ENCODE measurements around the gene FXYD6. TPM values are rescaled to one million over a fixed set of nuclear protein-coding genes. Genes with fewer than 3 reads are reported as not detected.
A peak's percentile ranks its signal among the peaks of the same experiment; 100 is the strongest.
"Not testable (repeated sequence)": the region's sequence is repeated elsewhere in the genome, so short reads cannot be mapped to it uniquely, and the experiment has no call there.

The FXYD6 gene, protein sequence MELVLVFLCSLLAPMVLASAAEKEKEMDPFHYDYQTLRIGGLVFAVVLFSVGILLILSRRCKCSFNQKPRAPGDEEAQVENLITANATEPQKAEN
- not detected for total RNA-seq
- polyA plus RNA-seq, result not detected
- total RNA-seq, result 0 to 0.09 (median 0) reads per million in 6 experiments

DNA sequence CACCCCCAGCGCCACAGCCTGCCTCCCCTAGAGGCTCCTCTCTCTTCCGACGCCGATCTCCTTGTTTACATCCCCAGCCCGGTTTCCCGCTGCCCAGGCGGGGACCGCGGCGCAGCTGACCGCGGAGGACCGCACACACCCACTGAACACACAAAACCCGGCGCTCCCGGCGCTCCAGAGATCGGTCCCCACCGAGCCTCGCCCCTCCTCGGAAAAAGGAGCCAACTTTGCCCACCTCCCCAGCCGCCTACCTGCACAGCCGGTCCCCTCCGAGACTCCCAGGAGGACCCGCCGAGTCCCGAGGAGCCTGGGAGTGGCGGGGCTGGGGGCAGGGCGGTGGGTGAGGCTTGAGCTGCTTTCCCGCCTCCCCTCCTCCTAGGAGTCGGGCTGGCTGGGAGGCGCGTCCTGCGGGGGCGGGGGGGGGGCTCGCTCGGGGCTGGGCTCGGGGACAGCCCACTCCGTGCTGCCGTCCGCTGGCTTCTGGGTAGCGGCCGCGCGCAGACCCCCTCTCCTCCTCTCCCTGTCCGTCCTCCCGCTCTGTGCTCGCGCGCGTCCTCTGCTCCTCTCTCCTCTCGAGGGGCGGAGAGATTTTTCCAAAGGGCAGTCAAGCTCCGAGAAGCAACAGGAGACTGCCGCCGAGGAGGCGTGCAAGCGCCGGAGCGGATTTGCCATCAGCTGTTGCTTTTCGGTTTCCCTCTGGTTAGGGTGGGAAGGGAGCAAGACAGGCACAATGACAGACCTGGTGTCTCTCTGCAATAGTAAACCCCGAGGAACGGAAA is at the start of gene FXYD6:
Gene FXYD6 (minus strand): TSS at position 318 of the 779 bp plus-strand sequence. CDS start 33,882 bp downstream, outside the sequence.
- peaks cover 0 to 2% (median 0%) of the 10 kb centered on the region in 3 donors for H3K36me3 Mint-ChIP-seq
- POLR2A ChIA-PET, result no interaction called here

DNA sequence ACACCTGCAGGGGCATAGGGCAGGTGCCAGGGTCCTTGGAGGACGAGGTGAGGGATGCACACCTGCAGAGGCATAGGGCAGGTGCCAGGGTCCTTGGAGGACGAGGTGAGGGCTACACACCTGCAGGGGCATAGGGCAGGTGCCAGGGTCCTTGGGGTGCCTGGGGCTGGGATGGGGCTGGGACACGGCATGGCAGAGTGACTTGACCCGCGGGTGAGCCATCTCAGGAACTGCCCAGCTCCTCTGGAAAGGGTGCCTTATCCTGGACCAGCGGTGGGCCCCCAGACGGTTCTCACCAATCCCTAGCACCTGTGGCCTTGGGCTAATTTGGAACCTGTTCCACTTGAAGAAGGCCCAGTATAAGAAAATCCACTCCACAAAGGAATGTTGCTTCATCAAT is 49.7 kb upstream of the FXYD6 start:
- POLR2A ChIA-PET, result interaction anchor here (1.0 kb wide), 1 partner anchor 10 kb away, joined by 6 read pairs; no protein-coding TSS in a partner anchor
- not testable (repeated sequence) for ATAC-seq, H3K9me3 Mint-ChIP-seq, H3K27me3 Mint-ChIP-seq, H3K36me3 Mint-ChIP-seq, H3K27ac Mint-ChIP-seq, DNase-seq, H3K4me3 Mint-ChIP-seq
- peaks cover 22 to 38% (median 33%) of the 10 kb centered on the region in 4 donors for H3K4me1 Mint-ChIP-seq

More for the DNA sequence above, at the start of gene FXYD6:
- Mint-ChIP-seq H3K4me1 (peaks cover 21 to 42% (median 34%) of the 10 kb centered on the region in 4 donors), H3K27ac (peak within 1 kb of the TSS in 8 of 10 donors; percentile 18 to 88 (median 76)), H3K4me3 (peak within 1 kb of the TSS; percentile 77 to 97 (median 88)), H3K27me3 (peaks cover 41 to 83% (median 67%) of the 10 kb centered on the region in 5 donors), H3K9me3 (peaks cover 0 to 1% (median 0%) of the 10 kb centered on the region in 9 donors)
- ATAC-seq, result peak; percentile 34 to 56
- DNase-seq, result peak in 4 of 10 donors; percentile 11 to 24 (median 15)

DNA sequence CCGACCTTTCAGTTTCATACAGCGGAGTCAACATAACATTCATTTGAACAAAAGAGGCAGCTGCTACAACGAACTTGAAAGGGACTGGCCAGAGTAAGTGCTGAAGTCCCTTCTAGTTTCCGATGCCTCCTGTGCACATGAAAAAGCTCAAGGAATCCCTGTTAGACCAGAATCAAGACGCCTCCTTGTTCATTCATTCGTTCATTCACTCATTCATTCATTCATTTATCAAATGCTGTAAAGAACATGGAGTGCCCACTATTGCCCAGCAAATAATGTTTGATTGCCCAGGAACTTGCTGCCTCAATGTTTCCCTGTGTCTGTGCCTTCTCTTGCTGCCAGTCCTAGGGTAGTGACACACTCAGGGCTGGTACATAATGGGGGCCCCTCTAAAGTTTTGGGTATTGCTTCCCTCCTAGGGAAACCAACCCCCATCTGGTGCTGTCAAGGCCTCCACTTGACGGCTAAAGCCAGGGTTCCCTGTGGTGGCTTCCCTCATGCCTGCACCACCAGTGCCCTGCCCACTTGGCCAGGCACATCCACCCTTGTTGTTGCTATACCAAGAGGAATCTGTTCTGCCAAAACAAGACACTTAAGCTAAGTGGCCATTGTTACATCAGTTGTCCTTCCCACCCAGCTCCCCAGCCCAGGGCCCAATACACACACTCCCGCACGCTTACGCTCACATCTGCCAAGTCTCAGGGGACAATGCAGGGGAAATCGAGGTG is 48.9 kb upstream of the FXYD6 start:
- no peak for ATAC-seq
- Mint-ChIP-seq H3K36me3 (no peaks in the 10 kb centered on the region), H3K27ac (no peak overlapping the region), H3K9me3 (no peaks in the 10 kb centered on the region), H3K4me1 (peaks cover 17 to 30% (median 25%) of the 10 kb centered on the region in 4 donors), H3K27me3 (no peaks in the 10 kb centered on the region), H3K4me3 (no peak overlapping the region)
- DNase-seq, result no peak
- POLR2A ChIA-PET, result no interaction called here

DNA sequence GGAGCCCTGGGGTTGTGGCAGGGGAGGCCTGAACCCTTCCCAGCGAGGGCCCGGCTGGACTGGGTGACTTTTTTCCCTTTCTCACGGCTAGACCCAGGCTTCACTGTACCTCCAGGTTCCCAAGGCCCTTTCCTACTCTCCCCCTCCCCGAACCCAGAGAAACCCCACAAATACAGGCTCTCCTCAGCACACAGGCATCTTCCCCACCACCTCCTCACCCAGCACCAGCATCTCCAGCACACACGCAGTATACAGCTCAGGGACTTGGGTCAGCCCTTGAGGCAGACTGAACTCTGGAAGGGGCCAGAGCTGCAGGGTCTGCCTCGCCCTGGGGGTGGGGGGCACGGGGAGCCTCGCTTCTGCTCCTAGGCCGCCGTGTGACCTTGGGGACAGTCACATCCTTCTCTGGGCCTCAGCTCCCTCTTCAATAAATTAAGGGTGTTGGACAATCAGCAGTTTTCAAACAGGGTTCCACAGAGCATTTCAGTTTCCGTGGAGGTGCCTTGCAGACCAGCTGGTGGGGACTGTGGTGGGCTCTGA is 48.2 kb upstream of the FXYD6 start:
- ATAC-seq, result no peak
- no peaks in the 10 kb centered on the region for H3K27me3 Mint-ChIP-seq

DNA sequence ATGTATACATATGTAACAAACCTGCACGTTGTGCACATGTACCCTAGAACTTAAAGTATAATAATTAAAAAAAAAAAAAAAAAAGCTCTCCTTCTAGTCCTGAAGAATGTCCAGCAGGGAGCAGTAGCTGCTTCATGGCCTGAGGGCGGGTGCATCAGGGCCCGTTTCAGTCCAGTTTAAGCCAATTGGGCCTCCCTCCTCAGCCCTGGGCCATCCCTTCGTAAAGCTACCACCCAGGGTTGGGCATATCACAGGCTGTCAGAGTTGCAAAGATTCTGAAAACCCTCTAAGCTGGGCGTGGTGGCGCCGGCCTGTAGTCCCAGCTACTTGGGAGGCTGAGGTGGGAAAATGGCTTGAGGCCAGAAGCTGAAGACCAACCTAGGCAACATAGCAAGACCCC is 47.3 kb upstream of the FXYD6 start:
- H3K4me3 Mint-ChIP-seq, result no peak overlapping the region
- DNase-seq, result no peak
- H3K4me1 Mint-ChIP-seq, result peaks cover 9 to 20% (median 13%) of the 10 kb centered on the region in 4 donors
- no peaks in the 10 kb centered on the region for H3K36me3 Mint-ChIP-seq
- no peak for ATAC-seq
- POLR2A ChIA-PET, result interaction anchor here (1.4 kb wide), 1 partner anchor 10 kb away, joined by 3 read pairs; no protein-coding TSS in a partner anchor
- no peaks in the 10 kb centered on the region for H3K27me3 Mint-ChIP-seq
- no peaks in the 10 kb centered on the region for H3K9me3 Mint-ChIP-seq
- no peak overlapping the region for H3K27ac Mint-ChIP-seq

More for the DNA sequence above, 48.2 kb upstream of the FXYD6 start:
- Mint-ChIP-seq H3K27ac (peak overlapping the region in 1 of 10 donors; percentile 53), H3K9me3 (no peaks in the 10 kb centered on the region), H3K4me3 (no peak overlapping the region), H3K4me1 (peaks cover 13 to 23% (median 21%) of the 10 kb centered on the region in 4 donors), H3K36me3 (no peaks in the 10 kb centered on the region)
- POLR2A ChIA-PET, result no interaction called here
- DNase-seq, result peak in 1 of 10 donors; percentile 41

DNA sequence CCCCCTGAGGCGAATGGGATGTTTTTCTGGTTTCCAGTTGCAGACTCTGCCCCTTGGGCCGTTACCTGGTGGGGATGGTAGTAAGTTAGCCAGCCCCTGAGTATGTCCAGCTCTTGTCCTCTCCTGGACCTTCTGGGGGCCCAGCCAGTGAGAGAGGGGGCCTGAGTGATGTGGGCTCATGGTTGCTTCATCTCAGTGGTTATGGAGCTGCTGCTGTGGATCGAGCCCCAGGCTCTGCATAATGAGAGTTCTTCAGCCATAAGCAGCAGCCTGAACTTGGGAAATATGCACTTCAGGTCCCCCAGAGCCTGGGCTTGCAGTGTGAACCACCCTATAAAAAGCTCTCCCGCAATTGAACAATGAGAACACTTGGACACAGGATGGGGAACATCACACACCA is 46.8 kb upstream of the FXYD6 start:
- Mint-ChIP-seq H3K36me3 (no peaks in the 10 kb centered on the region), H3K4me1 (peaks cover 5 to 15% (median 8%) of the 10 kb centered on the region in 4 donors), H3K9me3 (no peaks in the 10 kb centered on the region), H3K27ac (no peak overlapping the region), H3K4me3 (no peak overlapping the region), H3K27me3 (no peaks in the 10 kb centered on the region)
- DNase-seq (no peak), ATAC-seq (no peak)
- POLR2A ChIA-PET, result interaction anchor here (1.4 kb wide), 1 partner anchor 11 kb away, joined by 3 read pairs; no protein-coding TSS in a partner anchor

DNA sequence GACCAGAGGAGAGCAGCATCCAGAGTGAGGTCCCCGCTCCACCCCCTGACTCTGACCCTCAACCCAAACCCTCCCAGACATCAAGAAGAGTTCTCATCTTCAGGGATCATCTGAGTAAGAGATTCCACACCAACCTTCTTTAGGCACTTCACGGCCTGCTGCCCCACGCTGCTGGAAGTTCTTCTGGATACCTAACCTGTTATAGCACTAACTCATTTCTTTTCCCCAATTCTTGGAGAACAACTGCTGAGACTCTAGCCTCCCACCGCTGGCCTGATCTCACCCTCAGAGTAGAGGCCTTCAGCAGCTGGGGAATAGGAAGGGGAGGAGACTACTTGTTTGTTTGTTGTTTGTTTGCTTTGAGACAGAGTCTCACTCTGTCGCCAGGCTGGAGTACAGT is 45.4 kb upstream of the FXYD6 start:
- Mint-ChIP-seq H3K4me1 (peaks cover 0 to 10% (median 2%) of the 10 kb centered on the region in 4 donors), H3K27me3 (no peaks in the 10 kb centered on the region), H3K36me3 (no peaks in the 10 kb centered on the region), H3K27ac (no peak overlapping the region), H3K4me3 (no peak overlapping the region), H3K9me3 (no peaks in the 10 kb centered on the region)
- ATAC-seq, result no peak
- POLR2A ChIA-PET, result no interaction called here
- DNase-seq, result peak in 1 of 10 donors; percentile 15

DNA sequence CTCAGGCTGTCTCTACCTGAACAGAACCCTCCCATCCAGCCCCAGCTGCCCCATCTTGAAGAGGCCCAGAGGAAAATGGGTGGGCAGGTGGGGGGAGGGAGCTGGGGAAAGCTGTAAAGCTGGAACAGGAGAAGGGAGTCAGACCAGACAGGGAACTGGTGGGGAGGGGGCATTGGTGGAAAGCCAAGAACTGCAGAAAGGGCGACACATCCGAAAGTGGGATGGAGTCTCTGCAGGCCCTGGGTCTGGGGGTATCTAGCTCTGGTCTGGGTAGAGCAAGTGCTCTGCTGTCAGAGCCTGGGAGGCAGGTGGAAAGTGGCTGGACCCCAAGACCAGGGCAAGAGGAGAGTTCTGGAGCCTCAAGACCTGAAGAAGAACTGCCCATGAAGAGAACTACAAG is 45.0 kb upstream of the FXYD6 start:
- POLR2A ChIA-PET, result no interaction called here
- peaks cover 0 to 3% (median 0%) of the 10 kb centered on the region in 3 donors for H3K36me3 Mint-ChIP-seq

DNA sequence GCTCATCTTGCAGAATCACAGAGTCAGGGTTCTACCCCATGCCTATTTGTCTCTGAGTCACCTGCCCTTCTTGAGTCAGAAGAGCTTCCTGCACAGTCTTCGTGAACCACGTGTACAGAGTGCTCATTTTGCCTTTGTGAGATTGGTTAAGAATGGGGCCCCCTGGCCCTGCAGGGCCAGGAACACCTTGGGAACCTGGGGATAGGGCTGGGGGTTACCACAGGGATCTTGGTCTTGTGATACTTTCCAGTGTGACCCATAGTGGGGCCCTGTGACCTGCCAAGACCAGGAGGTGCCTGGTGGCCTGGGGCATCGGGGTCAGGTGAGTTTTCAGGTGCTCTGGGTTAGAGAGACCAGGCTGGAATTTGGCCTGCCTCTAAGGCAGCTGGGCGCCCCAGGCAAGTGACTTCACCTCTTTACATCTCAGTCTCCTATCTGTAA is 43.3 kb upstream of the FXYD6 start:
- Mint-ChIP-seq H3K27ac (no peak overlapping the region), H3K9me3 (no peaks in the 10 kb centered on the region), H3K4me1 (peaks cover 0 to 10% (median 3%) of the 10 kb centered on the region in 4 donors), H3K27me3 (peaks cover 0 to 4% (median 0%) of the 10 kb centered on the region in 5 donors), H3K36me3 (peaks cover 0 to 3% (median 0%) of the 10 kb centered on the region in 3 donors), H3K4me3 (no peak overlapping the region)
- ATAC-seq (no peak), DNase-seq (peak in 1 of 10 donors; percentile 21)
- POLR2A ChIA-PET, result no interaction called here

More for the DNA sequence above, 45.0 kb upstream of the FXYD6 start:
- Mint-ChIP-seq H3K4me3 (no peak overlapping the region), H3K27me3 (no peaks in the 10 kb centered on the region), H3K9me3 (no peaks in the 10 kb centered on the region), H3K4me1 (peaks cover 0 to 10% (median under 1%) of the 10 kb centered on the region in 4 donors), H3K27ac (no peak overlapping the region)
- ATAC-seq (no peak), DNase-seq (no peak)

DNA sequence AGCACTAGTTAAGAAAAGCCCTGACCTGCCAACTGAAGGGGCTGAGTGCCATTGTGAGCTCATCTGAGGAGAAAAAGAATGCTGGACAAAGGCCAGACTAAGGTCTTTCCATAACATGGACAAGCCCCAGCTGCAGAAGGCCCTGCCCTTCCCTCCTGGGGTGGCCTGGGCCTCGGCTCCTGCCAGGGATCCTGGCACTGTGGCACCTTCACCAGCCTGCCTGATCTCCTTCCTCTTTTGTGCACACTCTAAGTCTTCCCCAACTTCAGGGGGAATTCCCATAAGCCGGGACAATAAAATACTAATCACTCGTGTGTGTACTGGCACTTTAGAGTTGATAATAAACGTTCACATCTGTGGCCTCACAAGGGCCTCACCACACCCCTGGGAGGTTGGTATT is 42.9 kb upstream of the FXYD6 start:
- peaks cover 0 to 3% (median 0%) of the 10 kb centered on the region in 3 donors for H3K36me3 Mint-ChIP-seq
- peaks cover 0 to 4% (median 0%) of the 10 kb centered on the region in 5 donors for H3K27me3 Mint-ChIP-seq
- H3K4me3 Mint-ChIP-seq, result no peak overlapping the region
- peaks cover 0 to 10% (median 3%) of the 10 kb centered on the region in 4 donors for H3K4me1 Mint-ChIP-seq
- peak in 1 of 10 donors; percentile 18 for DNase-seq
- POLR2A ChIA-PET, result no interaction called here
- no peak for ATAC-seq
- H3K9me3 Mint-ChIP-seq, result no peaks in the 10 kb centered on the region
- H3K27ac Mint-ChIP-seq, result no peak overlapping the region

DNA sequence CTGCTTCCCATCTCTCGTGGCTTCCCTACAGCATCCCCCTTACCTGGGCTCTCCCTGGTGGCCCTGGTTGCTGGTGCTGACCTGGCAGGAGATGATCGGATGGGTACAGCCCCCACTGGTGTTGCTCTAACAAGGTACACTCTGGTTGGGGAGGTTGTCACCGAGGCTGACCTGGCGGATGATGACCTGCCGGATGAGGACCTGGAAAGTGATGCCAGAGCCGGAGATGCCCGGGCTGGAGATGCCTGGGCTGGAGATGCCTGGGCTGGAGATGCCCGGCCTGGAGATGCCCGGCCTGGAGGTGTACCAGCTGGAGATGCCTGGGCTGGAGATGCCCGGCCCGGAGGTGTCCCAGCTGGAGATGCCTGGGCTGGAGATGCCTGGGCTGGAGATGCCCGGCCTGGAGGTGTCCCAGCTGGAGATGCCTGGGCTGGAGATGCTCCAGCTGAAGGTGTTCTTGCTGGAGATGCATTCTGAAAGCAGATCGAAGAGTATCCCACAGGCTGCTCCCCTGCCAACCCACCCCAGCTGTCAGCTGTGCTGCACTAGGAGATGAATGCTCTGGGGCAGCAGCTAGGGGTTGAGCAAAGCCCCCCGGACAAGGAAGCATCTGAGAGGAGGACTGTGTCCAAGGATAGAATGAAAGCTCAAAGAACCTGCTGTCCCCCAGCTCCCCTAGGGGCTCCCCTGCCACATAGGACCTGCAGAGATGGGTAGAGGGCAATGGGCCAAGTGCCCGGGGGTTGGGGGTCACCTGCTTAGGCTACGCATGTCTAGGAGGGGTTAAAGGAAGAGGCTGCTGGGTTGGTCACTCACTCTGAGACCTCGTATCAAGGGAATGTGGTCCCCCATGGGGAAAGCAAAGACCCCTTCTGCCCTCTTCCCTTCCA is 42.2 kb upstream of the FXYD6 start:
- Mint-ChIP-seq H3K4me1 (peaks cover 0 to 10% (median 3%) of the 10 kb centered on the region in 4 donors), H3K27ac (no peak overlapping the region), H3K27me3 (peaks cover 0 to 4% (median 0%) of the 10 kb centered on the region in 5 donors), H3K9me3 (no peaks in the 10 kb centered on the region), H3K36me3 (peaks cover 0 to 3% (median 0%) of the 10 kb centered on the region in 3 donors), H3K4me3 (no peak overlapping the region)
- DNase-seq, result peak in 1 of 10 donors; percentile 59
- POLR2A ChIA-PET, result no interaction called here
- no peak for ATAC-seq
